SK-N-SH (cell line): ENCODE results near the gene PDE4A. TPM values are rescaled to one million over a fixed set of nuclear protein-coding genes. Genes with fewer than 3 reads are reported as not detected.

Experiments used
- CTCF ChIA-PET: fragments of 300-600, 350-600 bp; formaldehyde crosslinking; extraction: SDS; loops from one replicate; lab custom pipeline; 2021; lab: Yijun Ruan, JAX
- POLR2A ChIA-PET: fragments of 350-600 bp; sonication (Branson Sonifier 250); formaldehyde crosslinking; extraction: SDS; loops from one replicate; lab custom pipeline; 2020; ENCODE audit warnings: antibody characterized with exemption, inconsistent platforms; lab: Yijun Ruan, JAX
- DNase-seq: peaks from one replicate; pipeline ENCODE4 v3.0.0; 2012
- H2AFZ ChIP-seq: fragments of 200-600 bp; sonication (generic); 2 replicates; pipeline ENCODE4 v1.8.1; 2016; ENCODE audit warnings: antibody characterized with exemption, mild to moderate bottlenecking, low read depth
- H3F3A ChIP-seq: fragments of 200-600 bp; sonication (generic); replicated peaks from 2 replicates; pipeline ENCODE3; 2016; ENCODE audit warnings: antibody characterized with exemption, mild to moderate bottlenecking; ENCODE audit not compliant: insufficient read depth
- H3K27ac ChIP-seq, 2 experiments: fragments of 200-500 bp in 1 of 2; fragments of 200-600 bp in 1 of 2; sonication (Bioruptor generic) in 1 of 2; sonication (generic), shearing (Covaris generic) in 1 of 2; 2 replicates each; pipeline versions ENCODE4 v1.5.1 to v1.6.1; 2014 to 2016; ENCODE audit warnings: low read depth in 2 of 2, inconsistent platforms in 1 of 2, low read length in 1 of 2, mild to moderate bottlenecking in 1 of 2, mixed read lengths in 1 of 2
- H3K27me3 ChIP-seq: fragments of 200-600 bp; sonication (generic), shearing (Covaris generic); 2 replicates; pipeline ENCODE4 v1.6.1; 2016; ENCODE audit warnings: mixed run types; ENCODE audit not compliant: insufficient read depth
- H3K36me3 ChIP-seq, 2 experiments: fragments of 200-500 bp in 1 of 2; fragments of 200-600 bp in 1 of 2; sonication (Bioruptor generic) in 1 of 2; sonication (generic) in 1 of 2; replicated peaks in 1 of 2; 2 replicates each; pipeline versions ENCODE3 to v1.5.1; 2014 to 2016; ENCODE audit warnings: low read length in 1 of 2, mild to moderate bottlenecking in 1 of 2; ENCODE audit not compliant: insufficient read depth in 2 of 2, control insufficient read depth in 1 of 2
- H3K4me1 ChIP-seq, 2 experiments: fragments of 200-500 bp in 1 of 2; fragments of 200-600 bp in 1 of 2; sonication (Bioruptor generic) in 1 of 2; sonication (generic), shearing (Covaris generic) in 1 of 2; 2 replicates each; pipeline versions ENCODE4 v1.5.1 to v1.6.1; 2014 to 2016; ENCODE audit warnings: low read depth in 1 of 2, low read length in 1 of 2, mixed run types in 1 of 2; ENCODE audit not compliant: insufficient read depth in 2 of 2, control insufficient read depth in 1 of 2
- H3K4me2 ChIP-seq: fragments of 200-600 bp; sonication (generic), shearing (Covaris generic); 2 replicates; pipeline ENCODE4 v1.6.1; 2017; ENCODE audit warnings: mixed run types
- H3K4me3 ChIP-seq, 2 experiments: fragments of 200-500 bp in 1 of 2; fragments of 200-600 bp in 1 of 2; sonication (Bioruptor generic) in 1 of 2; sonication (generic), shearing (Covaris generic) in 1 of 2; 2 replicates each; pipeline versions ENCODE4 v1.5.1 to v1.8.1; 2014 to 2016; ENCODE audit warnings: low read depth in 2 of 2, inconsistent platforms in 1 of 2, low read length in 1 of 2, mild to moderate bottlenecking in 1 of 2, mixed read lengths in 1 of 2, moderate library complexity in 1 of 2
- H3K79me2 ChIP-seq: fragments of 200-600 bp; sonication (generic); 2 replicates; pipeline ENCODE4 v1.8.1; 2017; ENCODE audit warnings: mild to moderate bottlenecking; ENCODE audit not compliant: insufficient read depth
- H3K9ac ChIP-seq: fragments of 200-600 bp; sonication (generic); 2 replicates; pipeline ENCODE4 v1.6.1; 2017; ENCODE audit warnings: mixed run types
- H3K9me2 ChIP-seq: fragments of 200-600 bp; sonication (generic); 2 replicates; pipeline ENCODE4 v1.6.1; 2017; ENCODE audit warnings: mixed run types
- H3K9me3 ChIP-seq: fragments of 200-600 bp; sonication (generic); 2 replicates; pipeline ENCODE4 v1.6.1; 2017; ENCODE audit warnings: mixed run types, mild to moderate bottlenecking, moderate library complexity
- H4K20me1 ChIP-seq: fragments of 200-600 bp; sonication (generic); 2 replicates; pipeline ENCODE4 v1.6.1; 2017; ENCODE audit warnings: mild to moderate bottlenecking, mixed run types; ENCODE audit not compliant: insufficient read depth
- CTCF ChIP-seq: fragments of 200-600 bp; sonication (generic); IDR thresholded peaks from 2 replicates; pipeline ENCODE4 v1.6.1; 2017; ENCODE audit warnings: antibody characterized with exemption, mild to moderate bottlenecking, moderate library complexity
- EZH2phosphoT487 ChIP-seq: fragments of 200-600 bp; sonication (generic); IDR thresholded peaks from 2 replicates; pipeline ENCODE4 v1.6.1; 2017; ENCODE audit warnings: low read depth, mixed run types, mild to moderate bottlenecking, antibody characterized with exemption, moderate library complexity, borderline replicate concordance
- FOSL2 ChIP-seq: IDR thresholded peaks from 2 replicates; pipeline ENCODE4 v1.4.0; 2012; ENCODE audit warnings: low read depth, mild to moderate bottlenecking, moderate library complexity, borderline replicate concordance
- MXI1 ChIP-seq: IDR thresholded peaks from 2 replicates; pipeline ENCODE4 v1.6.1; 2012; ENCODE audit warnings: mild to moderate bottlenecking, low read depth, low read length, improper control_type of control experiment
- PBX3 ChIP-seq: IDR thresholded peaks from 2 replicates; pipeline ENCODE4; 2012
- RAD21 ChIP-seq: IDR thresholded peaks from 2 replicates; pipeline ENCODE4 v1.6.1; 2012; ENCODE audit warnings: mild to moderate bottlenecking, low read length
- RFX5 ChIP-seq: IDR thresholded peaks from 2 replicates; pipeline ENCODE4 v1.6.1; 2012; ENCODE audit warnings: mild to moderate bottlenecking, improper control_type of control experiment, low read length
- RXRA ChIP-seq: IDR thresholded peaks from 2 replicates; pipeline ENCODE4 v1.4.0; 2012; ENCODE audit warnings: low read depth, mild to moderate bottlenecking, borderline replicate concordance
- SIN3A ChIP-seq: IDR thresholded peaks from 2 replicates; pipeline ENCODE4 v1.6.1; 2012; ENCODE audit warnings: low read depth, mild to moderate bottlenecking, low read length, moderate library complexity, borderline replicate concordance
- ZBTB33 ChIP-seq: IDR thresholded peaks from 2 replicates; pipeline ENCODE4 v1.4.0; 2012; ENCODE audit warnings: low read depth, borderline replicate concordance
- WGBS: methylation state at CpG from one replicate; pipeline ENCODE4 v1.1.6; 2017; ENCODE audit warnings: low lambda C conversion rate; 5-methylcytosine and 5-hydroxymethylcytosine counted together
- polyA plus RNA-seq, 3 experiments: library from polyadenylated mRNA; depleted of rRNA; stranded (reverse); fragments of >200 nt; gene quantifications; 2 replicates each; pipeline ENCODE4 v1.2.3, GENCODE V29; 2012
- TF ChIP-seq, protein P1 (sequence below): IDR thresholded peaks from 2 replicates; pipeline ENCODE4 v1.6.1; 2012; ENCODE audit warnings: mild to moderate bottlenecking, low read depth, low read length, moderate library complexity
- TF ChIP-seq, protein P2 (sequence below): IDR thresholded peaks from 2 replicates; pipeline ENCODE4 v1.4.0; 2012; ENCODE audit warnings: low read depth

Gene PDE4A
- polyA plus RNA-seq, 1 of the 3 experiments (the other 2 are of a cell fraction), result 2.9 TPM

DNA sequence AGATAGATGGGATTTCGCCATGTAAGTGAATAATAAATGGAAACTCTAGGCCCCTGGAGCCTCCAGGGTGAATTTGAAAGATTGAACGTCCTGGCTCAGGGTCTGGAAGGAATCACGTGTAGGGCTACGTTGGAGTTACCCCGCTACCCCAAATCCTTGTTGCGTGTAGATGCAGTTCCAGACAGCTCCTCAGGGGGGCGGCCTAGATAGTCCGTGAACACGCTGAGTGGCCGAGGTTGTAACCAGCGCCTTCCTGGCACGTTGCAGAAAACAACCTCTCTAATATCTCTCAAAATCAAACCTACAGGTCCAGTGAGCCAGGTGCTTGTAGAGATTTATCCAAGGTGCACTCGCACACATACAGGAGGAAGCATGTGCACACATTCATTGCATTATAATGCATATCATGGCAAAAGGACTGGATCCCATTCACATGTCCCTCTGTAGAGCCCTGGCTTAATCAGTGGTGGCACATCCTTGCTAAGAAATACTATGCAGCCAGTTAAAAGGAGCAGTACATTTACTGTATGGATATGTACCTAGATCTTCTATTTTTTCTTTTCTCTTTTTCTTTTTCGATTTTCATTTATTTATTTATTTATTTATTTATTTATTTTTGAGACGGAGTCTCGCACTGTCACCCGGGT lies 85.4 kb downstream of the PDE4A start:
- Histone ChIP-seq H3K9ac (no peak overlapping the region), H4K20me1 (no peaks in the 10 kb centered on the region), H3F3A (peaks cover 11% of the 10 kb centered on the region), H3K4me1 (peaks cover 3 to 4% of the 10 kb centered on the region in 2 experiments; a peak in 1 of 4 replicates), H3K27me3 (no peaks in the 10 kb centered on the region), H3K9me3 (no peaks in the 10 kb centered on the region), H3K9me2 (no peaks in the 10 kb centered on the region), H2AFZ (no peak overlapping the region), H3K27ac (no peak overlapping the region), H3K36me3 (no peaks in the 10 kb centered on the region), H3K4me3 (no peak overlapping the region), H3K79me2 (peaks cover 18% of the 10 kb centered on the region), H3K4me2 (no peak overlapping the region)
- no peak for TF ChIP-seq FOSL2
- TF ChIP-seq MXI1, result no peak
- TF ChIP-seq CTCF, result peak; percentile 76
- TF ChIP-seq RXRA, result no peak
- no peak for TF ChIP-seq RFX5
- TF ChIP-seq, protein P1, sequence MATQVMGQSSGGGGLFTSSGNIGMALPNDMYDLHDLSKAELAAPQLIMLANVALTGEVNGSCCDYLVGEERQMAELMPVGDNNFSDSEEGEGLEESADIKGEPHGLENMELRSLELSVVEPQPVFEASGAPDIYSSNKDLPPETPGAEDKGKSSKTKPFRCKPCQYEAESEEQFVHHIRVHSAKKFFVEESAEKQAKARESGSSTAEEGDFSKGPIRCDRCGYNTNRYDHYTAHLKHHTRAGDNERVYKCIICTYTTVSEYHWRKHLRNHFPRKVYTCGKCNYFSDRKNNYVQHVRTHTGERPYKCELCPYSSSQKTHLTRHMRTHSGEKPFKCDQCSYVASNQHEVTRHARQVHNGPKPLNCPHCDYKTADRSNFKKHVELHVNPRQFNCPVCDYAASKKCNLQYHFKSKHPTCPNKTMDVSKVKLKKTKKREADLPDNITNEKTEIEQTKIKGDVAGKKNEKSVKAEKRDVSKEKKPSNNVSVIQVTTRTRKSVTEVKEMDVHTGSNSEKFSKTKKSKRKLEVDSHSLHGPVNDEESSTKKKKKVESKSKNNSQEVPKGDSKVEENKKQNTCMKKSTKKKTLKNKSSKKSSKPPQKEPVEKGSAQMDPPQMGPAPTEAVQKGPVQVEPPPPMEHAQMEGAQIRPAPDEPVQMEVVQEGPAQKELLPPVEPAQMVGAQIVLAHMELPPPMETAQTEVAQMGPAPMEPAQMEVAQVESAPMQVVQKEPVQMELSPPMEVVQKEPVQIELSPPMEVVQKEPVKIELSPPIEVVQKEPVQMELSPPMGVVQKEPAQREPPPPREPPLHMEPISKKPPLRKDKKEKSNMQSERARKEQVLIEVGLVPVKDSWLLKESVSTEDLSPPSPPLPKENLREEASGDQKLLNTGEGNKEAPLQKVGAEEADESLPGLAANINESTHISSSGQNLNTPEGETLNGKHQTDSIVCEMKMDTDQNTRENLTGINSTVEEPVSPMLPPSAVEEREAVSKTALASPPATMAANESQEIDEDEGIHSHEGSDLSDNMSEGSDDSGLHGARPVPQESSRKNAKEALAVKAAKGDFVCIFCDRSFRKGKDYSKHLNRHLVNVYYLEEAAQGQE, result no peak
- TF ChIP-seq SIN3A, result 0 out of 2 replicates have a peak, but pooled peaks have one; percentile 36
- TF ChIP-seq, protein P2, sequence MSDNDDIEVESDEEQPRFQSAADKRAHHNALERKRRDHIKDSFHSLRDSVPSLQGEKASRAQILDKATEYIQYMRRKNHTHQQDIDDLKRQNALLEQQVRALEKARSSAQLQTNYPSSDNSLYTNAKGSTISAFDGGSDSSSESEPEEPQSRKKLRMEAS, result peak; percentile 61
- TF ChIP-seq PBX3, result no peak
- TF ChIP-seq ZBTB33, result no peak
- peak; percentile 52 for TF ChIP-seq RAD21
- no peak for TF ChIP-seq EZH2phosphoT487
- ChIA-PET POLR2A (no interaction called here), CTCF (interaction anchor here (0.6 to 1.5 kb wide), 8 partner anchors 11 to 145 kb away, joined by 3 to 9 read pairs (median 4); partner anchors contain the start of genes CDKN2D and S1PR5)
- DNase-seq, result peak; percentile 73
- 45% methylated on average over 15 of the region's 17 CpGs for WGBS
